Loucy (cell line): ENCODE data around the gene PLEK2.

Experiments
- H2AFZ ChIP-seq: fragments of 200-600 bp; sonication (generic); 2 replicates; pipeline ENCODE4 v1.6.0; 2016; ENCODE audit warnings: antibody characterized with exemption, mild to moderate bottlenecking, low read length, moderate library complexity
- H3F3A ChIP-seq: fragments of 200-600 bp; 2 replicates; pipeline ENCODE4 v1.6.0; 2016; ENCODE audit warnings: antibody characterized with exemption, low read depth, mild to moderate bottlenecking
- H3K27me3 ChIP-seq: fragments of 200-600 bp; sonication (generic); 2 replicates; pipeline ENCODE4 v1.6.1; 2014; ENCODE audit warnings: low read length, mild to moderate bottlenecking; ENCODE audit not compliant: insufficient read depth, poor library complexity, severe bottlenecking
- H3K36me3 ChIP-seq: fragments of 200-600 bp; sonication (generic); 2 replicates; pipeline ENCODE4 v1.6.1; 2016; ENCODE audit warnings: low read length; ENCODE audit not compliant: insufficient read depth
- H3K4me1 ChIP-seq: fragments of 200-600 bp; sonication (generic); 2 replicates; pipeline ENCODE4 v1.5.1; 2014; ENCODE audit warnings: low read length, mild to moderate bottlenecking; ENCODE audit not compliant: insufficient read depth, poor library complexity, severe bottlenecking
- H3K4me2 ChIP-seq: fragments of 200-600 bp; sonication (generic); 2 replicates; pipeline ENCODE4 v1.6.0; 2014; ENCODE audit warnings: antibody characterized with exemption, low read length, low read depth, mild to moderate bottlenecking; ENCODE audit not compliant: poor library complexity, severe bottlenecking
- H3K4me3 ChIP-seq: fragments of 200-600 bp; sonication (generic); 2 replicates; pipeline ENCODE4 v1.5.1; 2014; ENCODE audit warnings: low read length, mild to moderate bottlenecking, mixed read lengths; ENCODE audit not compliant: poor library complexity, severe bottlenecking
- H3K79me2 ChIP-seq: fragments of 200-600 bp; sonication (generic); 2 replicates; pipeline ENCODE4 v1.6.1; 2014; ENCODE audit warnings: low read length; ENCODE audit not compliant: insufficient read depth
- H3K9ac ChIP-seq: fragments of 200-600 bp; sonication (generic); 2 replicates; pipeline ENCODE4 v1.6.0; 2014; ENCODE audit warnings: mild to moderate bottlenecking, low read depth, low read length, moderate library complexity; ENCODE audit not compliant: poor library complexity, severe bottlenecking
- H3K9me2 ChIP-seq: fragments of 200-600 bp; sonication (generic); replicated peaks from 2 replicates; pipeline ENCODE4 v1.6.1; 2016; ENCODE audit warnings: low read depth, low read length, mixed read lengths
- H3K9me3 ChIP-seq: fragments of 200-600 bp; sonication (generic); 2 replicates; pipeline ENCODE4 v1.6.1; 2014; ENCODE audit warnings: mild to moderate bottlenecking, antibody characterized with exemption, low read length, low read depth; ENCODE audit not compliant: insufficient read depth
- H4K20me1 ChIP-seq: fragments of 200-600 bp; sonication (generic); 2 replicates; pipeline ENCODE4 v1.6.0; 2014; ENCODE audit warnings: antibody characterized with exemption, low read length, mild to moderate bottlenecking; ENCODE audit not compliant: insufficient read depth, poor library complexity, severe bottlenecking
- CTCF ChIP-seq: fragments of 200-600 bp; sonication (generic); conservative IDR thresholded peaks from 2 replicates; pipeline ENCODE4 v1.5.1; 2014; ENCODE audit warnings: mild to moderate bottlenecking, antibody characterized with exemption, low read length
- EZH2phosphoT487 ChIP-seq: fragments of 200-600 bp; IDR thresholded peaks from 2 replicates; pipeline ENCODE4 v1.6.1; 2018; ENCODE audit warnings: antibody characterized with exemption, mild to moderate bottlenecking, moderate library complexity, borderline replicate concordance

The PLEK2 gene

GRCh38 chr14:67365476-67365875 lies 46.5 kb downstream of the PLEK2 start:
- Histone ChIP-seq H3K4me2 (peak overlapping the region; percentile 97), H2AFZ (no peak overlapping the region), H3K9me3 (no peaks in the 10 kb centered on the region), H3K27me3 (no peaks in the 10 kb centered on the region), H3K36me3 (peaks cover 48% of the 10 kb centered on the region), H3K4me1 (peaks cover 51% of the 10 kb centered on the region), H3K9ac (peak overlapping the region; percentile 4), H4K20me1 (peaks cover 63% of the 10 kb centered on the region), H3K4me3 (peak overlapping the region; percentile 10), H3F3A (no peaks in the 10 kb centered on the region), H3K9me2 (no peaks in the 10 kb centered on the region), H3K79me2 (peaks cover 77% of the 10 kb centered on the region)
- TF ChIP-seq CTCF (no peak), EZH2phosphoT487 (no peak)

GRCh38 chr14:67360470-67361206 lies 51.3 kb downstream of the PLEK2 start:
- Histone ChIP-seq H3K4me1 (peaks cover 60% of the 10 kb centered on the region), H3K36me3 (peaks cover 11% of the 10 kb centered on the region), H3K79me2 (peaks cover 75% of the 10 kb centered on the region), H3K4me2 (peak overlapping the region; percentile 97), H3K9me3 (no peaks in the 10 kb centered on the region), H3K9ac (peak overlapping the region; percentile 83), H3K9me2 (no peaks in the 10 kb centered on the region), H3F3A (no peaks in the 10 kb centered on the region), H4K20me1 (peaks cover 53% of the 10 kb centered on the region), H3K4me3 (peak overlapping the region; percentile 89), H2AFZ (peak overlapping the region; percentile 97), H3K27me3 (no peaks in the 10 kb centered on the region)
- TF ChIP-seq CTCF (no peak), EZH2phosphoT487 (no peak)

GRCh38 chr14:67359775-67360469 lies 52.0 kb downstream of the PLEK2 start, which contains the start of the genes ATP6V1D and EIF2S1:
Gene ATP6V1D (minus strand): TSS chr14:67359804. CDS start chr14:67359698, 106 bp downstream.
Gene EIF2S1 (plus strand): TSS chr14:67360328. CDS start chr14:67364768, 4,440 bp downstream.
- Histone ChIP-seq H3K9me2 (no peaks in the 10 kb centered on the region), H3K79me2 (peaks cover 72% of the 10 kb centered on the region), H3F3A (no peaks in the 10 kb centered on the region), H3K36me3 (peaks cover 4% of the 10 kb centered on the region; the same call in 1 of the 2 replicates), H2AFZ (peak within 1 kb of the TSS; percentile 97), H3K27me3 (no peaks in the 10 kb centered on the region), H3K4me1 (peaks cover 54% of the 10 kb centered on the region), H3K9me3 (no peaks in the 10 kb centered on the region), H4K20me1 (peaks cover 46% of the 10 kb centered on the region), H3K4me3 (peak within 1 kb of the TSS; percentile 89), H3K4me2 (peak within 1 kb of the TSS; percentile 97), H3K9ac (peak within 1 kb of the TSS; percentile 84)
- peak; percentile 100 for TF ChIP-seq CTCF
- no peak for TF ChIP-seq EZH2phosphoT487
